Activated CD4-positive, alpha-beta T cell treated with anti-CD3 and anti-CD28 coated beads, Interleukin-2, amount 50 U/mL, for 48 hours (primary cell): ENCODE data around the gene PARD3.
"Not testable (repeated sequence)": the region's sequence is repeated elsewhere in the genome, so short reads cannot be mapped to it uniquely, and the experiment has no call there.

Source experiments
- DNase-seq, 2 experiments: peaks; one replicate each; pipeline ENCODE4 v3.0.0-alpha.2; 2020

PARD3 gene

GRCh38 chr10:34795334-34795733, 19.8 kb downstream of the PARD3 start:
- DNase-seq, result no peak

GRCh38 chr10:34794835-34795234, 20.3 kb downstream of the PARD3 start:
- DNase-seq, result no peak

- not testable (repeated sequence) for DNase-seq
Observed at GRCh38 chr10:34793581-34793980, 21.5 kb downstream of the PARD3 start.

- no peak for DNase-seq
Observed at GRCh38 chr10:34792881-34793280, 22.2 kb downstream of the PARD3 start.

- DNase-seq, result no peak
Observed at GRCh38 chr10:34791947-34792346, 23.1 kb downstream of the PARD3 start.

- no peak for DNase-seq
Observed at GRCh38 chr10:34791228-34791627, 23.9 kb downstream of the PARD3 start.

- DNase-seq, result no peak
Observed at GRCh38 chr10:34789966-34790506, 25.1 kb downstream of the PARD3 start.

- no peak for DNase-seq
Observed at GRCh38 chr10:34786464-34786863, 28.6 kb downstream of the PARD3 start.

- no peak for DNase-seq
Observed at GRCh38 chr10:34781711-34782110, 33.4 kb downstream of the PARD3 start.

GRCh38 chr10:34780818-34781380, 34.2 kb downstream of the PARD3 start:
- no peak for DNase-seq

GRCh38 chr10:34778237-34778636, 36.9 kb downstream of the PARD3 start:
- no peak for DNase-seq

- DNase-seq, result no peak
Observed at GRCh38 chr10:34776090-34776690, 38.9 kb downstream of the PARD3 start.

GRCh38 chr10:34775044-34775637, 40.0 kb downstream of the PARD3 start:
- no peak for DNase-seq

- no peak for DNase-seq
Observed at GRCh38 chr10:34773636-34774630, 41.2 kb downstream of the PARD3 start.

GRCh38 chr10:34771525-34771924, 43.6 kb downstream of the PARD3 start:
- DNase-seq, result no peak

- no peak for DNase-seq
Observed at GRCh38 chr10:34771106-34771505, 44.0 kb downstream of the PARD3 start.

GRCh38 chr10:34769899-34770298, 45.2 kb downstream of the PARD3 start:
- no peak for DNase-seq

GRCh38 chr10:34768972-34769330, 46.1 kb downstream of the PARD3 start:
- DNase-seq, result no peak

- no peak for DNase-seq
Observed at GRCh38 chr10:34768261-34768971, 46.7 kb downstream of the PARD3 start.

- DNase-seq, result no peak
Observed at GRCh38 chr10:34766811-34767494, 48.1 kb downstream of the PARD3 start.

GRCh38 chr10:34766266-34766600, 48.9 kb downstream of the PARD3 start:
- DNase-seq, result no peak

- no peak for DNase-seq
Observed at GRCh38 chr10:34764472-34764946, 50.6 kb downstream of the PARD3 start.
